Measurements from ENCODE around the gene ABCA4. TPM values are rescaled to one million over a fixed set of nuclear protein-coding genes. Genes with fewer than 3 reads are reported as not detected.

ABCA4 gene
- total and polyA plus RNA-seq, 2 of the 8 experiments (the other 6 are each of a cell fraction or from before 2014, with no cell fraction given): 0.06 TPM; not detected in 1

GRCh38 chr1:94103608-94104007 is 17.3 kb downstream of the ABCA4 start:
- Histone ChIP-seq H3K4me2 (ENCODE audit: insufficient read depth in 1 of 2, low read depth in 2 of 2, low read length in 2 of 2) (no peak overlapping the region), H3K9me3 (ENCODE audit: insufficient read depth in 2 of 2, low read depth in 1 of 2, low read length in 1 of 2) (no peaks in the 10 kb centered on the region), H3K23ac (ENCODE audit: insufficient read length) (no peak overlapping the region), H3K14ac (ENCODE audit: insufficient read length) (no peak overlapping the region), H3K9ac (replicated peaks in 1 of 4; ENCODE audit: extremely low read depth in 1 of 4, low read depth in 3 of 4, low read length in 3 of 4) (no peak overlapping the region), H2BK12ac (ENCODE audit: low read depth, low read length) (no peak overlapping the region), H2AK5ac (ENCODE audit: low read depth, low read length) (no peak overlapping the region), H3K4me1 (replicated peaks in 1 of 4; ENCODE audit: control insufficient read depth in 3 of 4, insufficient read depth in 4 of 4, low read length in 3 of 4) (peaks cover 0 to 13% (median 7%) of the 10 kb centered on the region in 4 experiments; a peak in 6 of 7 replicates), H3K56ac (replicated peaks; ENCODE audit: insufficient read length, low read depth, low read length) (no peak overlapping the region), H3K27me3 (replicated peaks in 1 of 4; ENCODE audit: control insufficient read depth in 3 of 4, extremely low read depth in 1 of 4, insufficient read depth in 3 of 4, low read length in 3 of 4) (peaks cover 0 to 5% (median 2%) of the 10 kb centered on the region in 4 experiments; a peak in 3 of 7 replicates), H3K27ac (ENCODE audit: low read depth, low read length) (no peak overlapping the region), H2BK120ac (replicated peaks; ENCODE audit: low read depth, low read length) (no peak overlapping the region), H2BK15ac (ENCODE audit: low read length) (no peak overlapping the region), H4K91ac (replicated peaks; ENCODE audit: insufficient read length, low read length) (no peak overlapping the region), H2BK20ac (ENCODE audit: low read length) (0 out of 2 replicates have a peak overlapping the region, but pooled peaks have one; percentile 24), H4K8ac (ENCODE audit: extremely low read depth, insufficient read depth, low read length) (no peak overlapping the region), H2AFZ (ENCODE audit: low read length) (no peak overlapping the region), H3K79me2 (ENCODE audit: control insufficient read depth in 1 of 2, insufficient read depth in 2 of 2, low read length in 2 of 2) (no peaks in the 10 kb centered on the region), H2BK5ac (ENCODE audit: low read depth, low read length) (no peak overlapping the region), H3K79me1 (ENCODE audit: low read depth, low read length) (no peaks in the 10 kb centered on the region), H3K36me3 (ENCODE audit: control insufficient read depth in 2 of 4, insufficient read depth in 4 of 4, low read length in 3 of 4) (no peaks in the 10 kb centered on the region), H3K4ac (replicated peaks; ENCODE audit: insufficient read length, low read depth, low read length) (no peak overlapping the region), H3K18ac (ENCODE audit: extremely low read depth, low read length) (no peak overlapping the region), H3K4me3 (ENCODE audit: extremely low read depth in 1 of 4, insufficient read depth in 2 of 4, low read depth in 3 of 4, low read length in 4 of 4) (no peak overlapping the region), H4K5ac (ENCODE audit: insufficient read length, low read depth, low read length) (no peak overlapping the region), H3K23me2 (ENCODE audit: low read depth, low read length) (peaks cover 2% of the 10 kb centered on the region; the same call in 1 of the 2 replicates), H4K20me1 (replicated peaks in 1 of 2; ENCODE audit: control insufficient read depth in 1 of 2, insufficient read depth in 2 of 2, low read length in 2 of 2) (no peaks in the 10 kb centered on the region)
- FAIRE-seq (no peak), DNase-seq (ENCODE audit: low read depth in 1 of 2, low spot score in 2 of 2) (no peak)
- 88% methylated on average over 4 of the region's 4 CpGs; no CpG with 5 or more reads in 1 of the 2 experiments for WGBS, 2 experiments (ENCODE audit: extremely low coverage in 1 of 2, insufficient coverage in 1 of 2, insufficient read length in 1 of 2, insufficient replicate concordance in 2 of 2, low coverage in 1 of 2, low lambda C conversion rate in 2 of 2, missing lambda C conversion rate in 1 of 2)
- ChIA-PET CTCF (ENCODE audit: partially characterized antibody) (interaction anchor here (0.9 to 4.1 kb wide), 5 partner anchors 41 to 226 kb away, joined by 3 to 20 read pairs (median 3); no protein-coding TSS in a partner anchor), POLR2A (ENCODE audit: partially characterized antibody) (interaction anchor here (1.1 kb wide), 1 partner anchor 9 kb away, joined by 6 read pairs; no protein-coding TSS in a partner anchor)
- TF ChIP-seq CEBPB (IDR thresholded peaks at IDR 0.05; ENCODE audit: low read depth, low read length): no peak
- no peak for TF ChIP-seq FOSL1 (IDR thresholded peaks at IDR 0.05; ENCODE audit: insufficient read depth, low read depth, low read length)
- TF ChIP-seq MAX (IDR thresholded peaks at IDR 0.05): no peak
- no peak for TF ChIP-seq SAP30 (IDR thresholded peaks at IDR 0.05; ENCODE audit: insufficient read depth, insufficient replicate concordance, low read length)
- TF ChIP-seq GABPA (IDR thresholded peaks at IDR 0.05; ENCODE audit: borderline replicate concordance, insufficient read depth, low read length): no peak
- no peak for TF ChIP-seq YY1 (IDR thresholded peaks at IDR 0.05; ENCODE audit: low read depth, low read length)
